NCI-H345 treated with DMSO at 0.1 percent for 48 hours (cell line): Measurements from ENCODE around the gene HBA2.
"Not testable (repeated sequence)": the region's sequence is repeated elsewhere in the genome, so short reads cannot be mapped to it uniquely, and the experiment has no call there.

Experiments
- DNase-seq: peaks from one replicate; lab custom pipeline; 2025; ENCODE audit not compliant: unreplicated experiment; lab: John Stamatoyannopoulos, UW

The HBA2 gene

DNA sequence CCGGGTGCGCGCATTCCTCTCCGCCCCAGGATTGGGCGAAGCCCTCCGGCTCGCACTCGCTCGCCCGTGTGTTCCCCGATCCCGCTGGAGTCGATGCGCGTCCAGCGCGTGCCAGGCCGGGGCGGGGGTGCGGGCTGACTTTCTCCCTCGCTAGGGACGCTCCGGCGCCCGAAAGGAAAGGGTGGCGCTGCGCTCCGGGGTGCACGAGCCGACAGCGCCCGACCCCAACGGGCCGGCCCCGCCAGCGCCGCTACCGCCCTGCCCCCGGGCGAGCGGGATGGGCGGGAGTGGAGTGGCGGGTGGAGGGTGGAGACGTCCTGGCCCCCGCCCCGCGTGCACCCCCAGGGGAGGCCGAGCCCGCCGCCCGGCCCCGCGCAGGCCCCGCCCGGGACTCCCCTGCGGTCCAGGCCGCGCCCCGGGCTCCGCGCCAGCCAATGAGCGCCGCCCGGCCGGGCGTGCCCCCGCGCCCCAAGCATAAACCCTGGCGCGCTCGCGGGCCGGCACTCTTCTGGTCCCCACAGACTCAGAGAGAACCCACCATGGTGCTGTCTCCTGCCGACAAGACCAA, at the start of gene HBA2:
Gene HBA2 (plus strand): TSS at position 503 of the 568 bp plus-strand sequence. CDS start 37 bp downstream, at position 540.
- not testable (repeated sequence) for DNase-seq

DNA sequence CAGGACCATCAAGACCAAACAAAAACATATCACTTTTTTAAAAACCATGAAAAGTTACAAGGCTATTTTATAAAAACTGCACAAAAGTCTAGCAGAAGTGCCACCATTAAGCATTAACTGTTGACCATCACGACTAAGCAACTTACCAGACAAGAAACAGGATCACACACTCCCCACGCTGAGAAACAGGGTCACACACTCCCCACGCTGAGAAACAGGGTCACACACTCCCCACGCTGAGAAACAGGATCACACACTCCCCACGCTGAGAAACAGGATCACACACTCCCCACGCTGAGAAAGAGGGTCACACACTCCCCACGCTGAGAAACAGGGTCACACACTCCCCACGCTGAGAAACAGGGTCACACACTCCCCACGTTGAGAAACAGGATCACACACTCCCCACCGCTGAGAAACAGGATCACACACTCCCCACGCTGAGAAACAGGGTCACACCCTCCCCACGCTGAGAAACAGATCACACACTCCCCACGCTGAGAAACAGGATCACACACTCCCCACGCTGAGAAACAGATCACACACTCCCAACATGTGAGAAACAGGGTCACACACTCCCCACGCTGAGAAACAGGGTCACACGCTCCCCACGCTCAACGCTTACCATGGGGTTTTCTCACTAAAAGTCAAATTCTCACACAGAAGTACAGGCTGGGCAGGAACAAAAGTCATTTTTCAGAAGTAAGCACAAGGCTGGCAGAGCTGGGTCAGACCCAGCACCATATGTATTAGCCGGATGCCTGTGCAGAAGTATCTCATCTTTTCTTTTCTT, 48.9 kb upstream of the HBA2 start:
- DNase-seq: not testable (repeated sequence)

DNA sequence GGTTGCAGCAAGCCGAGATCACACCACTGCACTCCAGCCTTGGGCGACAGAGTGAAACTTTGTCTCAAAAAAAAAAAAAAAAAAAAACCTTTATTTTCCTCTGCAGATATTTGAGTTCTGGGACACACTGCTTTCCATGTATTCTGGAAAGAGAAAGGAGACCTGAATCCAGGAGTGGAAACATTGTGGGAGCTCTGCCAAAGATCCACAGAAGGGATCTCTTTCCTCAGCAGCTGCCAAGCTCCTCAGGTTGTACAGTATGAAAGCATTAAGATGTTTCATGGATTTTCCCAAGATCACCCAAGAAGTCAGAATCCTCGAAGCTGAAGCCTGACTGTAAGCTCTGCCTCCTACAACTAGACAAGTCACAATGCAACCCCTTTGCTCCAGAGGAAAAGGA, 47.7 kb upstream of the HBA2 start:
- no peak for DNase-seq

DNA sequence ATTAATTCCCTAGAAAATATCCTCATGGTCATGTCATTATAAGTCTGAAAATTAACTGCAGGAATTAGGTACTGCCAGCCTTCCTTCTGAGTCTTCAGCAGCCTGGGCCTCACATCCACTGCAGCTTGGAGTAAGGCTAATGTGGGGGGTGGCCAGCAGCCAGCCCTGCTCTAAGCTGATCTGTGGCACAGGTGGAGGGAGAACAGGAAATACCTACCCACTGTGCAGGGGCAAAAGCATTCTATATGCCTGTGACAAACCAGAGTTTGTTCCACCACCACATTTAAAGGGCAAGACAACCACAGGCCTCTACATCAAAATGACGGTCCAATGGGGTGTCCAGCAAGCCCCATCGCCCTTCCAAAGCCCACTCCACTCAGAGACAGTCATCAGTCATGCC, 43.6 kb upstream of the HBA2 start:
- no peak for DNase-seq

DNA sequence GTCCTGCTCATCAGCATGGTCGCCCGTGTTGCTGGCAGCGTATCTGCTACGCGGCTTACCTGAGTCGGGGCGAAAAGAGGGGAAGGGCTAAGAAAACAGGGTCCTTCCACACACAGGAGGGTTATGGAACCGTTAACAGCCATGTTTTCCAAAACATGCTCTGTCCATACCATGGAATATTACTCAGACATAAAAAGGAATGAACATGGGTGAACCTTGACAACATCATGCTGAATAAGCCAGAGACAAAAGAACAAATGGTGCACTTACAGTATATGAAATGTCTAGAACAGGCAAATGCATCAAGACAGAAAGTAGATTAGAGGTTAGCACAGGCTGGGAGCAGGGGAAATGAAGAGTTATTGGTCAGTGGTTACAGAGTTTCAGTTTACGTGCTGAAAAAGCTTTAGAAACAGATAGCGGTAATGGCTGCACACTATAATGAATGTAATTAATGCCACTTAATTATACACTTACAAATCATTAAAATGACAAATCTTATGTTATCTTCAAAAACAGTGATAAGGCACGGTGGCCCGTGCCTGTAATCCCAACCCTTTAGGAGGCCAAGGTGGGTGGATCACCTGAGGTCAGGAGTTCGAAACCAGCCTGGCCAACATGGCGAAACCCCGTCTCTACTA, 42.0 kb upstream of the HBA2 start:
- DNase-seq: no peak

DNA sequence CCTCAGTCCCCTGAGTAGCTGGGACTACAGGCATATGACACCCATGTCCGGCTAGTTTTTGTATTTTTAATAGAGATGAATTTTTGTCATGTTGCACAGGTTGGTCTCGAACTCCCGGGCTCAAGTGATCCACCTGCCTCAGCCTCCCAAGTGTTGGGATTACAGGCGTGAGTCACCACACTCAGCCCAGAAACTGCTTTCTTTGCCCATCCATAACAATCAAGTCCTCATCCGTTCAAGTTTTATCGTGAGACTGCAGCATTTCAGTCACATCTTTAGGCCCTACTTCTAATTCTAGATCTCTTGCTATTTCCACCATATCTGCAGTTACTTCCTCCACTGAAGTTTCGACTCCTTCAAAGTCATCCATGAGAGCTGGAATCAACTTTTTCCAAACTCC, 40.6 kb upstream of the HBA2 start:
- DNase-seq: no peak

DNA sequence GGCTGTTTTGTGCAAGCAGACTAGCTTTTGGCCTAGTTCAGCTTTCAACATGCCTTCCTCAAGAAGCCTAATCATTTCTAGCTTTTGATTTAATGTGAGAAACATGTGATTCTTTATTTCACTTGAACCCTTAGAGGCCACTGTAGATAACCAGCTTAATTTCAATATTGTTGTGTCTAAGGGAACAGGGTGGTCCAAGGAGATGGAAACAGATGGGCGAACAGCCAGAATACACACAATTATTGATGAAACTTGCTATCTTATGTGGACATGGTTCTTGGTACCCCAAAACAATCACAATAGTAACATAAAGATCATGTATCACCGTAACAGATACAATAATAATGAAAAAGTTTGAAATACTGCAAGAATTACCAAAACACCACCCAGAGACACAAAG, 39.0 kb upstream of the HBA2 start:
- DNase-seq: no peak

DNA sequence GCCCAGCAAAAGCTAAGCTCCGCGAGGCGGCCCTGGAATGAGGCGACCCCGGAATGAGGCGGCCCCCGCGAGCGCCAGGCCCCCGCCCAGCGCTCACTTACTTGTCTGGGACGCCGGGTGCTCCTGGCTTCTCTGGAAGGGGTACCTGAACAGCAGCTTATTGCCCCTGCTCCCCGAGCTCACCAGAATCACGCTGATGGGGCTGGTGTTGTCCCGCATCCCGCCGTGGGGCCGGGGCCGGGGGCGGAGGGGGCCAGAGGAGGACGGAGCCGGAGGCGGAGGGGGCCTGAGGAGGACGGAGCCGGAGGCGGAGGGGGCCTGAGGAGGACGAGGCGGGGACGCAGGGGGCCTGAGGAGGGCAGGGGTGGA, 34.6 kb upstream of the HBA2 start:
- no peak for DNase-seq

DNA sequence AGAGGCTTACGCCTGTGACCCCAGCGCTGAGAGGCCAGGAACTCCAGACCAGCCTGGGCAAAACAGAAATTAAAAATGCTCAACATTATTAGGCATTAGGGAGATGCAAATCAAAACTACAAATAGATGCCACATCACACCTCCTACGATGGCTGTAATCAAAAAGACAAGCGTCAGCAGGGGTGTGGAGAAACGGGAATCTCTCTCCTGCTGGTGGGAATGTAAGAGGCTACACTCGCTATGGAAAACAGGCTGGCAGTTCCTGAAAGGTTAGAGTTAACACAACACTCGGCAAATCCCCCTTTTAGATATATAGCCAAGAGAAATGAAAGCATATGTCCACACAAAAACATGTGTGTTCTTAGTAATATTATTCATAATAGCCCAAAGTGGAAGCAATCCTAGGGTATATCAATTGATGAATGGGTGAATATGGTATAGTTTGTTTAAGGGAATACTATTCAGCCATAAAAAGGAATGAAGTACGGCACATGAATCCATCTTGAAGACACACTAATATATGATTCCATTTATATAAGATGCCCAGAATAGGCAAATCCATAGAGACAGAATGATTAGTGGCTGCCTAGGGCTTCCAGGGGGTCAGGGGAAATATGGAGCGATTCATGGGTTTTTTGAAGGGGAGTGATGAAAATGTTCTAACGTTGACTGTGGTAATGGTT, 32.4 kb upstream of the HBA2 start:
- no peak for DNase-seq

DNA sequence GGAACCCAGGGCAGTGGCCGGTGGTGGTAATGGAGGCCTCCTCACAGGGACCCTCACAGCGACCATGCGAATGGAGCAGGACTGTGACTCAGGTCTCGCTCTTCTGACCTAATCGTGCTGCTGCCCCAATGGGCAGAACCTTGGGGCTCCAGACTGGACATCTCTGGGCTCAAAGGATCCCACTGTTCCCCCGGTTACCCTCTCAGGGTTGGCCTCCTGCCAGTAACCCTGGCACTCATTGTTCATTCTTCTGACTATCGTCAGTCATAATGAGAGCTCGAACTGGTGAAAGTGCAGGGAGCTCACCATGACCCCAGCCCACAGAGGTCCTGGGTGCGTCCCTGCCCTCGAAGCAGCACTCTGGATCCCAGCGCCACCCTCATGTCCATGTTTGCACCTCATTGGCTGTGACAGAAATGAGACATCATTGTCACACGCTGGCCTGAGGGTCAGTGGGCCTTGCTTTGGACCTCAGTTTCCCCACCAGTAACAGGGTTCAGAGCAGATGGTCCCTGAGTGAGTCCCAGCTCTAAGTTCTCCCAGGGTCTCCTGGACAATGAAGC, 30.2 kb upstream of the HBA2 start:
- no peak for DNase-seq

DNA sequence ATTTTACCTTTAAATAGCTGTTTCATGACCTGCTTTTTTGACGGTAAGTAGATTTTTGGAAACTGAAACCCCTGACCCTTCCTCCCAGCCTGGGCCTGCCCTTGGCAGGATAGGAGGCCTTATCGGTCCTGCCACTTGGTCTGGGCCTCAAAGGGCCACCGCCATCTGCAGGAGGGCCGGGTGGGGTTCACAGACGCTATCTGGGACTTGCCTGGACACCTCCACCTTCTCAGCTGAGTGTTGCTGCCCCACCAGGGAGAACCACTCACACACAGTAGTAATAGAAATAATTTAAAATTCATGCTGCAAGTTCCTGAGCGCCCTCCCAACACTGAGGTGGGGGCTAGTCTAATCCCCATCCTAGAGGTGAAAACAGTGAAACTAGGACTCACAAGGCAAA, 29.6 kb upstream of the HBA2 start:
- no peak for DNase-seq

DNA sequence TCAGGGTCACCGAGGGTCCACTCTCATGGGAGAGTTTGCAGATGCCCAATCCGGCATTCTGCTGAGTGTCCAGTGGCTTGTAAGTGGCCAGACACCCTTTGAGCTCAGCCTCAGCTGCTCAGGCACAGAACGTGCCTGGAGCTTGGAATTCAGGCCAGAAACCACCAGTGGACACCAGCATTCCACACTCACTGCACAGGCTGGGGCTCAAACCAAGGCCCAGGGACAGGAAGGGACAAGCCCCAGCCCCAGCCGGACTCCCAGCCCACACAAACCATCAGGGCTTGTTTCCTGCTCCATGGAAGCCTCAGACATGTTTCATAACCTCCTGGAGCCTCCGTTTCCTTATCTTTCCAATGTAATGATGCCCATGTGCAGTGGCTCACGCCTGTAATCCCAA, 29.2 kb upstream of the HBA2 start:
- no peak for DNase-seq

DNA sequence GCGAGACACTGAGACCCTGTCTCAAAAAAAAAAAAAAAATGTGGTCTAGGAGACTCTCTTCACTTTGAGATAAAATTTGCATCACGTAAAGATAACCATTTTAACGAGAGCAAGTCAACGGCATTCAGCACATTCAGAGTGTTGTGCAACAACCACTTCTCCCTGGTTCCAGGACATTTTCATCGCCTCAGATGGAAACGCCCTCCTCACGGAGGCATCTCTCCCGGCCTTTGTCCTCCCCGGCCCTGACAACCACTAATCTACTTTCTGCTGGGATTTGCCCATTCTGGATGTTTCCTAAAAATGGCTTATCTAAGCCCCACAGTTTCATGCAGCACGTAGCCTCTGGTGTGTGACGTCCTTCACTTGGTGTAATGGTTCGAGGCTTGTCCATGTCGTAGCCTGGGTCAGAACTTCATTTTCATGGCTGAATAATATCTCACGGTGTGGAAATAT, 27.9 kb upstream of the HBA2 start:
- DNase-seq: no peak

DNA sequence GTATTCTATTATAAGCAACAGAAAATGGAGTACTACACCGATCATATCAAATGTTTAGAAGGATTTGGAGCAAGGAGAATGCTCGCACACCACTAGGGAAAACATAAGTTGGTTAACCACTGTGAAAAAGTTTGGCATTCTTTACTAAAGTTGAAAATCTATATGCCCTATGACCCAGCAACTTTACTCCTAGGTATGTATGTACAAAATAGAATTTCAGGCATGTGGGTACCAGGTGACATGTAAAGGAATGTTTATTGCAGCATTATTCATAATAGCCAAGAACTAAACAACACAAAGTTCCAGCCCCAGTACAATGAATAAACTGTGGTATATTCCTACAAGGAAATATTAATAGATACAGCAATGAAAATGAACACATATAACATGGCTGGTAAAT, 26.0 kb upstream of the HBA2 start:
- DNase-seq: no peak

DNA sequence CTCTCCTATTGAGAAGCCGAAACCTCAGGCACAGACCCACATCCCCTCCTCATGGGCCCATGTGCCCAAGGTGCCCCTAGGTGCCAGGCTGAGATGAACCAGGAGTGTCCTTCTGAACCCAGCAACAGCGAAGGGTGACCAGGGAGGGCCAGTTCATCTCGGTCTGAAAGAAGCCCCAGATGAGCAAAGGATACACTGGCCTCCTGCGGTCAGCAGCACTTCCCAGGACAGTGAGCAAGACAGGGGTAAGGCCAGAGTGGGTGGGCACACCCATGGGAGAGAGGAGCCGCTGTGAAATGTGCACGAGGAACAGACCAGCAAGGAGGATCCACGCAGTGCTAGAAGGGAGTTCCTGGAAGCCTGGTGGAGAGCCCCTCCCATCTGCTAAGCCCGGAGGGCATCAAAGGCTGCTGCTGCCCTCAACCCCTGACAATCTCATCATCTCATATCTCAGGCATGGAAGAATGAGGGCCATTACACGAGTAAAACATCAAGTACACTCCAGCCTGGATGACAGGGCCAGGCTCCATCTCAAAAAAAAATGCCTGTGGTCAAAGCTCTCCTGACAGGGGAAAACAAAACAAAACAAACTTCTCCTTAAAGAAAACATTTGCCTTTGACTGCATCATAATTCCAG, 23.5 kb upstream of the HBA2 start:
- DNase-seq: no peak

DNA sequence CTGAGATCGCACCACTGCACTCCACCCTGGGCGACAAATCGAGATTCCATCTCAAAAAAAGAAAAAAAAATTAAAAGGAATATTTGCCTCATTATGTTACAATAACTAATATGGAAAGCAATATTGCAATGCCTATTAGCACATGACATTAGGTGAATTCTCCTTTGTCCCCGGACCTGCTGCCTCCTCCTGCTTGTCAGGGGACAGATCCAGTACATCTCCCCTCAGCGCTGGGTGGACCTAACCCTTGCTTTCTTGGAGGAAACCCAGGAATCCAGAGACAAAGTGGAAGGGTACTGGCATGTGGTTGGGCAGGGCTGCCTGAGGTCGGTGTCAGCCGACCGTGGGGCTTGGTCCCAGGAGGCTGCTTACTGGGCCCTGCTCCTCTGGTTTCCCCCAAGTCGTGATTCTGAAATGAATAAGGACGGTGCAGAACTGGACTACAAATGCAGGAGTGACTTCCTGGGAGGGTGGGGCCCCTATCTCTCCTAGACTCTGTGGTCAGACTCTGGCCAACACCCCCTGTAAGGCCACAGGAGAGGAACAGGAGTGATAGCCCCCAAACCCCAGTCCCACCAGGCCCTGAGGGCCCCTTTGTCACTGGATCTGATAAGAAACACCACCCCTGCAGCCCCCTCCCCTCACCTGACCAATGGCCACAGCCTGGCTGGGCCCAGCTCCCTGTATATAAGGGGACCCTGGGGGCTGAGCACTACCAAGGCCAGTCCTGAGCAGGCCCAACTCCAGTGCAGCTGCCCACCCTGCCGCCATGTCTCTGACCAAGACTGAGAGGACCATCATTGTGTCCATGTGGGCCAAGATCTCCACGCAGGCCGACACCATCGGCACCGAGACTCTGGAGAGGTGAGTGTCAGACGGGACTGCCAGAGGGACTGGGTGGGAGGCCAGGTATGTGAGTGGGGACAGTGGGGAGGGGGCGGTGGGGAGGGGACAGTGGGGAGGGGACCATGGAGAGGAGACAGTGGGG, 20.2 kb upstream of the HBA2 start, which contains the start of gene HBZ:
Gene HBZ (plus strand): TSS at position 504 of the 988 bp plus-strand sequence. CDS start 266 bp downstream, at position 770.
- no peak for DNase-seq

DNA sequence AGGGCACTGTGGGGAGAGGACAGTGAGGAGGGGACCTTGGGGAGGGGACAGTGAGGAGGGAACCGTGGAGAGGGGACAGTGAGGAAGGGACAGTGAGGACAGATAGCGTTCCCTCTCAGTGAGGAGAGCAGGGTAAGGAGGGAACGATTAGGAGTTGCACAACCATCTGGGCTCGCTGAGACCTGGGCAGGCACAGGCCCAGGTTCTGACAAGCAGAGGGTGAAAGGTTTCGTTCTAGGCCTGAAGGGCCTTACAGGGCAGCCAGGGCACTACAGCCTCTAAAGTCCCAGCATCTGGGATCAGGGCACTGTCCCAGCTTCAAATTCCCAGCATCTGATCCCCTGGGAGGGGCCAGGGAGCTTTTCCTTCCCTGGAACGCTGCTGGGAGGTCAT, 19.6 kb upstream of the HBA2 start:
- DNase-seq: not testable (repeated sequence)

DNA sequence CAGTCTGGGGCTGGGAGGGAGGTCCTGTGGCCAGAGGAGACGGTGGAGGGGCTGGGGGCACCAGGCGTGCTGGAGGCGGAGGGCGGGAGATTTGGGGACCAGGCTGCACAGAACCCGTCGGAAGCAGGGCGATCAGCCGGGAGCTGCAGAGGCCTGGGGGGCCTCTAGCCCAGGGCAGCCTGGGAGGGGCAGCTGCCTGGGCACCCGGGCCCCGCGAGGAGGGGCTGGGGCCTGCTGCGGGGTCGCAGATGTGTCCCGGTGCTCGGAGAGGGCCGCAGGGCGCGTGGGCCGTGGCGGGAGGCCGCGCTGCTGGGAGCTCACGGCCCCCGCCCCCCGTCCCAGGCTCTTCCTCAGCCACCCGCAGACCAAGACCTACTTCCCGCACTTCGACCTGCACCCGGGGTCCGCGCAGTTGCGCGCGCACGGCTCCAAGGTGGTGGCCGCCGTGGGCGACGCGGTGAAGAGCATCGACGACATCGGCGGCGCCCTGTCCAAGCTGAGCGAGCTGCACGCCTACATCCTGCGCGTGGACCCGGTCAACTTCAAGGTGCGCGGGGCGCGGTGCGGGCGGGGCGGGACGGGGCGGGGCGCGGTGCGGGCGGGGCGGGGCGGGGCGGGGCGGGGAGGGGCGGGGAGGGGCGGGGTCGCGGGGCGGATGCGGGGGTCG, 19.0 kb upstream of the HBA2 start:
- not testable (repeated sequence) for DNase-seq
